GM19035 (cell line): ENCODE results near the gene PEAK3.

Experiments
- ATAC-seq: cut with Tn5 transposase; IDR thresholded peaks from one replicate; pipeline ENCODE4 v1.9.1; 2021; ENCODE audit not compliant: unreplicated experiment

PEAK3 gene

DNA sequence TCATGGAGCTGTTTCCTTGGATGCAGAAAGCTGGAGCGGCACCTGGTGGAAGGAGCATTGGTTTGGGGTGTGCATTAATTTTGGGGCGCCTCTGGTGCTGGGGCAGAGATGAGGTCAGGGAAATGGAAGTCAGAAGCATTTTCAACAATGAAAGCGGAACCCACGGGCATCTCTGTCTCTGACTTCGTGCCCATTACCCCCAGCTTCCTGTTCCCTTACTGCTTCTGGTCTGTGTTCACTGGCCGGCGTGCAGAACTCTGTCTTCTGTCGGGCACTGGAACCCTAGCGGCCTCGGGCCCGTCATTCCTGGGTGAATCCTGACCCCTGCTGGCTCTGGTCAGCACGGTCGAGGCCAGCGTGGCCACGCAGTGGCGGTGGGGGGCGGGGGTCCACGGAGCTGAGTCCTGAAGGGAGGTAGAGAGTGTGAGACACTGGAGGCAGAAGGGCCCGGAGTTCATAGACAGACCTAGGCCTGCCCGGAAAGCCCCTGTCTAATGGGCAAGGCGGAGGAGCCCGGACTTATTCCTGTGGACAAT, 33.9 kb upstream of the PEAK3 start:
- no peak for ATAC-seq

DNA sequence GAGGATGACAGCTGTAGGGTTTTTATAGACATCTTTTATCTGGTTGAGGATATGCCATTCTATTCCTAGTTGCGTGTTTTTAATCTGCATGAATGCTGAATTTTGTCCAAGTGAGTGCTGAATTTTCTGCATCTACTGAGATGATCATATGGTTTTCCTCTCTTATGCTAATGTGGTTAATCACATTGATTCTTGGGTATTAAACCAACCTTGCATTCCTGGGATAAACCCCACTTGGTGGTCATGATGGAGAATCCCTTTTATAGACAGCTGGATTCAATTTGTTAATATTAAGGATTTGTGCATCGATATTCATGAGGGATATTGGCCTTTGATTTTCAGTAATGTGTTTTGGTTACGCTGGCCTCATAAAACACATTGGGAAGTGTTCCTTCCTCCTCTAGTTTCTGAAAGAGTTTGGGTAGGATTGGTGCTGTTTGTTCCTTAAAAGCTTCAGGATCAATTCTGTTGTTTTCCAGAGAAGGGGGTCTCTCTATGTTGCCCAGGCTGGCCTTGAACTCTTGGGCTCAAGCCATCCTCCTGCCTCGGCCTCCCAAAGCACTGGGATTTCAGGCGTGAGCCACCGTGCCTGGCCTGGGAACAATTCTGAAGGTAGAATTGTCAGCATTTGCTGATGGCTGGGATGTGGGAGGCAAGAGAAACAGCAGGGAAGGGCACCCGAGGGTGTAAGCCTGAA, 33.3 kb upstream of the PEAK3 start:
- no peak for ATAC-seq

DNA sequence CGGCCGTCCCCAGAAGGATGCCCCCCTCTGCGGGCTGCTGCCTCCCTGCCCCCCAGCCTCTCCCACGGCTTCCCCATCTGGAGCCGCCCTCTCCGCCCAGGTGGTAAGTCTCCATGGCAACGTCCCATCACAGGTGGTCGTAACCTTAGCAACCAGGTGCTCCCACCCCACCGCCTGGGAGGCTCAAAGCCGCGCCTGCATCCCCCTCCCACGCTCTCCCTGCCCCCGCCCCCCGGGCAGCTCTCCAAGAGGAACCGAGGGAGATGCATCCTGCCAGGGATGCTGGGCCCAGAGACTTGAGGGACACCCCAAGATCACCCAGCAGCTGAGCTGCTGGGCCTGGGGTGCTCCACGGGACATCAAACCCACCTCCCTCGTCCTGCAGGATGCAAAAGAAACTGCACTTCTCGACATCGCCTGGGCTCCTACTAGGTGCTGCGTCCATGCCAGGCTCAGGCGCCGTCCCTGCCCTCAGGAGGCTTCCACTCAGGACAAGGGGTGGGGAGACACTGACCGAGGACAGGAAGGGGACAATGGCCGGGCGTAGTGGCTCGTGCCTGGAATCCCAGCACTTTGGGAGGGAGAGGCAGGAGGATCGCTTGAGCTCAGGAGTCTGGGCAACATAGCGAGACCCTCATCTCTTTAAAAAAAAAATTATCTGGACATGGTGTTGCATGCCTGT, 31.0 kb upstream of the PEAK3 start:
- ATAC-seq: no peak

DNA sequence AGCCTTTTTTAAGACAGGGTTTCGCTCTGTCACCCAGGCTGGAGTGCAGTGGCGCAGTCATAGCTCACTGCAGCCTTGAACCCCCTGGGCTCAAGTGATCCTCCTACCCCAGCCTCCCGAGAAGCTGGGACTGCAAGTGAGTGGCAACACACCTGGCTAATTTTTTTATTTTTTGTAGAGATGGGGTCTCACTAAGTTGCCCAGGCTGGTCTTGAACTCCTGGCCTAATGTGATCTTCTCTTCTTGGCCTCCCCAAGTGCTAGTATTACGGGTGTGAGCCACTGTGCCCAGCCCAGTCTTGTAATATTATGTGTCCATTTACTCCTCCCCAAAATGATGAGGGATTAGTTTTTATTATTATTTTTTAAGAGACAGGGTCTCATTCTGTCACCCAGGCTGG, 29.1 kb upstream of the PEAK3 start:
- ATAC-seq: no peak

DNA sequence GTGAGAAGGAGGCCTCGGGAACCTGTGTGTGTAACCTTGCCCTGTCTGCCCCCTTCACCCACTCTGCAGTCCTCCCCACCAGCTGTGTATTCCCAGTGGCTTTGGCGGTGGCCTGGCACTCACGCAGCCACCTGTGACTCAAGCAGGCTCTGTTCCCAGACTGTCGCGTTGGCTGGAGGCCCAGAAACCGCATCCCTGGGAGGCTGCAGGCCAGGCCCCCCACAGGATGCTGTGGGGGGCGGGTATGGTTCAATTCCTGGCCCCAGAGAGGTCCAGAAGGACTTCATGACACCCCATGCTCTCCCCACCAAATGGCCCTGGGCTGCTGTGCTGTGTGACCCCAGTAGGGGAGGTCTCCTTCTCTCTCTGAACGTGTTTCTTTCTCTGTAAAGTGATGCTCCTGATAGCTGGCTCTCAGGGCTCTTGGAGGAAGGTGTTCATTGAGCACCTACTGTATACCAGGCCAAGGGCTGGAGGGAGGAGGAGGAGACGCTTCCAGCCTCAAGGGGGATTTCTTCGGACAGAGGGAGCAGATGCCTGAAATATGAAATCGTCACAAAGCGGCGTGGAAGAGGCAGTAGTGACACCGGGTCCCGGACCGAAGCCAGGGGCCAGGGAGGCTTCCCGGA, 27.9 kb upstream of the PEAK3 start:
- no peak for ATAC-seq

DNA sequence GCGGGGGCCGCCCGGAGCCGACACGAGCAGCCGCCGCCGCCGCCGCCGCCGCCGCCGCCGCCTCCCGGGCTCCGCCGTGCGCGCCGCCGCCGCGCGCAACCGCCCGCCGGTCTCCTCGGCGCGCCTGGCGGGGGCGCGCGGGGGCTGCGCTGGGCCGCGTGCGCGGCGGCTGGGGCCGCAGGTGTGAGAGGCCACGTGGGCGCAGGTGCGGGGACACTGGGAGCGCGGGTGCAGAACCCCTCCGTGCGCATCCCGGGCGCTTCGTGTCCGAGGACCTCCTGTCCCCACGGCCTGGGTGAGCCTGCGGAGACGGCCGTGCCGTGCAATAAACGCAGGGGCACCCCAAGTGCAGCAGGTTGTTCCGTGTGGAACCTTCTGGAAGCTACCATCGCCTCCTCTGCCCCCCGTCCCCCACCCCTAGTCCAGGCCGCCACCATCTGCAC, 26.2 kb upstream of the PEAK3 start, which contains the start of gene LINGO3:
LINGO3 (minus strand) TSS at position 41 of the 443 bp plus-strand sequence. CDS start 16,378 bp downstream, outside the sequence.
- no peak for ATAC-seq

DNA sequence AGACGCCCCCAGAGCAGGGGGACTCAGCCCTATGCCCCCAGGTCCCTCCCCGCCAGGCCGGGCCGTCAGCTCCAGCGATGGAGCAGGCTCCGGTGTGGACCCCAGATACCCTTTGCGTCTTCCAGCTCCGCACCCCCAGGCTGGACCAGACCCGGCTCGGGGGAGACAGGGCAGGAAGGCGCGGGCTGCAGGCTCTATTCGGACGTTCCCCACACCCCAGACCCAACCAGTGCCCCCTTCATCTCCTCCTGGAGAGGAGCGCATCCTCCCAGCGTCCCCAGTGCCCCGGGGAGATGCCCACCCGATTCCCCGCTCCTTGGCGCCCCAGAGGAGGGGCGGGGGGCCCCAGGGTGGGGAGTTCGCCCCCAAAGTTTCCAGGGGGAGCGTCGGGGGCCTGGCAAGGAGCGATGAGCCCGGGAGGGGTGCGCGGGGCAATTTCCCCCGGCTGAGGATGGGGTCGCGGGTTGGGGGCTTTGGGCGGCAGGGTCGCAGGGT, 25.6 kb upstream of the PEAK3 start:
- ATAC-seq: no peak

DNA sequence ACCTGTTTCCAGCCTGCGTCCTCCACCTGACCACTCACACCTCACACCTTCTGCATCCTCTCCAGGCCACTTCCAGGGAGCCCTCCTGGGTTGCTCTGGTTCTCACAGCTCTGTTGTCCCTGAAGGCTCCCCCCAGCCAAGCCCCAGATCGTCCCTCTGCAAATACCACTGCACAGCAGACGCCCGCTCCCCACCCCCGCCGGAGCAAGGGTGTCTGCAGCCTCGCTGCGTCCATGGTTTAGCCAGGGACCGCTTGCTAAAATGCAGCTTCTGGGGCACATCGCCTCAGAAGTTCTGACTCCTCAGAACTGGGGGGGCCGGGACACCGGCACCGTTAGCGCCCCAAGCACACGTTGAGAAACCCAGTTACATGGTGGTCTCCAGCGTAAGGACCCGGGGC, 25.0 kb upstream of the PEAK3 start:
- ATAC-seq: no peak

DNA sequence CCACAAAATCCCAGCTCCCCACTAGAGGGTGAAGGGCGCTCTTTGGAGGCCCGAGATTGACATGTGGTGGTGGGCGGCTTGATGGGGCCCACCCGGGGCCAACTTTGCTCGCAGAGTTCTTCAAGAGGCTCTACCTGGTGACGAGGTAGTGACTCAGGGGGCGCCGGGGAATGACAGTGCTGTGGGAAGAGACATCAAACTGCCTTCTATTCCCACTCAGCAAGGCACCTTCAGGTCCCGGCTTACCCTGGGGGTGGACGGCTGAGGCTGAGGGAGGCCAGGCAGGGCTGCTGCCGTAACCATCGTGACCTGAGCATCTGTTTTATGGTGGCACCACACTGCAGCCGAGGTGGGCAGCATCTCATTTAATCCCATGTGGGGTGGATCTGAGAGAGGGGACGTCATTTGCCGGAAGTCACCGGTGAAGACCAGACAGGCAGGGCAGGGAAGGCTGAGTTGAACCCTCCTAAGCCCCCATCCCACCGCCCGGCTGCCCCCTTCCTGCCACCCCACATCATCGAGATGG, 24.4 kb upstream of the PEAK3 start:
- no peak for ATAC-seq

DNA sequence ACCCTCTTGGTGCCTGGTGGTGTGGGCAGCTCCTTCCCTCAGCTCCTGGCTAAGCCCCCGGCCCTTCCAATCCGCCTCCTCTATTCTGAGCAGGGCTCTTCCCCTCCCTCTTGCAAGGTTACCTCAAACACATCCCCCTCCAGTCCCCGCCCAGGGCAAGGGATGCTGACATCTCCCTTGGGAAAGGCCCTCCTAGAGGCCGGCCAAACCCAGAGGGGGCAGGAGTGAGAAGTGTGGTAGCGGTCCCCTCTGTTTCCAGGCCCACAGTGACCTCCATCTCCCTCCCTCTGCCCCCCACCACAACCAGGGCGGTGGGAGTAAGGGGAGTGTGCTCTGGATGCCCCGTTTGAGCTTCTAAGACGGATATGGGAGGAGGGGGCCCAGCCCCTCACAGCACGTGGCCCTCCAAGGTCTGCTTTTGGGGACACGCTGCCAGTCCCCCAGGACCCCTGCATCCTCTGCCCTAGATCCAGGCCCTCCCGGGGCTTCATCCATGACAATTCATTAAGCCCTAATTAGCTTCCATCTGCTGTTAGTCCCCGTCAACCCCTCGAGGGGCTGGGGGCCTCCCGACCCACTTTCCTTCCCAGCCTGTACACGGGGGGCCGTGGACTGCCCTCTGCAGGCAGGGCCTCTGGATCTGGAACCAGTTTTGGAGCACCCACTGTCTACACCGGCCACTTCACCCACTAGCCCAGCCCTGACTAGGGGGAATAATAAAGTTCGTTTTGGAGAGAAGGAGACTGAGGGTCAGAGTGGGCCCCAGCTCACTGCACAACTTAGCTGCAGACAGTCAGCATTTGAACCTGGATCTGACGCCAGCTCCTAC, 23.7 kb upstream of the PEAK3 start:
- ATAC-seq: no peak

DNA sequence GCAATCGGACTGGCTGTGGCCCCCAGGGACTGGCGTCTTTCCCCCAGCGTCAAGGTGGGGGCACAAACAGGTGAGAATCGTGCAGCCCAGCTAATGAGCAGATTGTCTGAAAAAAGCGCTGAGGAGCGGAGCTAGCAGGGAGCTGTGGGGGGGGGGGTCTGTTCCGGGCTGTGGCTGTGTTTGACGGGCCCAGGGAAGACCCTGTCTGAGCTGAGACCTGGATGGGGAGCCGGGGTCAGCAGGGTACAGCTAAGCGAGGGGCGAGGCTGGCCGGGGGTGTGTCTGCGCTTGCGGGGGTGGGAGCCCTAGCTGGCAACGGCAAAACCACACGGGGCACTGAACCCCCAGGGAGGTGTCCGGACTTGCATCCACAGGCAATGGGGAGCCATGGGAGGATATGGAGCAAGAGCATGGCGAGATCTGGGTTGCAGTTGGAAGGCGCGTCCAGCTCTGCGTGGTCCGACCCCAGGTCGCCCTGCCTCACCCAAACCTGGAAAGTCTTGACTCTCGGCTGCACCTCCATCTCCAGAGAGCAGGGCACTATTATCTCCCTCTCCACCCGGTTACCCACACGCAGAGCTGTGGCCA, 21.3 kb upstream of the PEAK3 start:
- ATAC-seq: no peak

DNA sequence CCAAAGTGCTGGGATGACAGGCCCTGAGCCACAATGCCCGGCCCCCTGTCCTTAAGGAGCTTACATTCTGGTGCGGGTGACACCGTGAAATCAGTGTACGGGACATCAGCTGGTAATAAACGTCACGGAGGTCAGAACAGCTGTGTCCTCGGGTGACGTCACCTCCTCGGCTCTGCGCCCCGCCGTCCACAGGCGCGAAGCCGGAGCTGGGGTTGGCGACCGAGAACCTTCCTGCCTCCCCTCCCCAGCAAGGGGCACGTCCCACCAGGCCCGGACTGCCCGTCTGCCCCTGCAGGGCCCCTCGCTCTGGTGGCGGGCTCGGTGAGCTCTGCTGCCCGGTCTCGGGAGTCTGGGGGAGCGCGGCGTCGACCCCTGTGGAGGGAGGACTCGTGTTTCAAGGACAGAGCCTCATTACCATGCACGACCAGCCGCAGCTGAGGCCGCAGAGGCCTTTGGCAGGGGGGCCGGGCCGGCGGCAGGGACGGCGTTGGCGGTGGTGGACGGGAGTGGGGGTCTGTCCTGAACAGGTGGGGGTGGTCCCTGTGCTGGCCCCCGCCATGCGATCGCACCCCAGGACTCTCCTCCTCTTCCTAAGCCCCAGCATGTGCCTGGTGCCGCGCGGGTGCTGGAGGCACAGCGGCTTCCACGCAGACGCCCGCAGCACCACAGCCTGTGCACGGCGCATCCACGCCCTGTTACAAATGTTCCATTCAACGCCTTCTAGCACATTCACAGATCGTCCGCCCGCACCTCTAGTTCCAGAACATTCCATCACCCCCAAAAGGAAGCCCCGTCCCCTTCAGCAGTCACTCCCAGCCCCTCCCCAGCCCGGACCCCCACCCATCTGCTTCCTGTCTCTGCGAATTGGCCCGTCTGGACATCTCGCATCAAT, 20.6 kb upstream of the PEAK3 start:
- no peak for ATAC-seq

DNA sequence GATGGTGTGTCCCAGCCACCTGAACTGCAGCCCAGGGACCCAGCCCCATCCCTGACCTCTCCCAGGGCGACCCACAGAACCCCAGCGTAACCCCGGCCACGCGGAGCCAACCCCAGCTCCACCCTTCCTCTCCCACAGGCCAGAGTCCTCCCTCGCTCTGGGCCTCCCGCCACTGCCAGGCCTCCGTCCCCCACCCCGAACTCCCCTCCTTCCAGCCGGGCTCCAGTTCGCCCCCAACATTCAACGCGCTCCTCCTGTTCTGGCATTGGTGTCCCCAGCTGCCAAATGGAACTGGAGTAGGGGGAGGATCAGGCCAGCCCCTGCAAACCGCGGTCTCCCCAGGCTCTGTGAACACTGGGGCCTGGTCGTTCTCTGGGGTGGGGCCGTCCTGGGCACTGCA, 18.6 kb upstream of the PEAK3 start:
- ATAC-seq: no peak

DNA sequence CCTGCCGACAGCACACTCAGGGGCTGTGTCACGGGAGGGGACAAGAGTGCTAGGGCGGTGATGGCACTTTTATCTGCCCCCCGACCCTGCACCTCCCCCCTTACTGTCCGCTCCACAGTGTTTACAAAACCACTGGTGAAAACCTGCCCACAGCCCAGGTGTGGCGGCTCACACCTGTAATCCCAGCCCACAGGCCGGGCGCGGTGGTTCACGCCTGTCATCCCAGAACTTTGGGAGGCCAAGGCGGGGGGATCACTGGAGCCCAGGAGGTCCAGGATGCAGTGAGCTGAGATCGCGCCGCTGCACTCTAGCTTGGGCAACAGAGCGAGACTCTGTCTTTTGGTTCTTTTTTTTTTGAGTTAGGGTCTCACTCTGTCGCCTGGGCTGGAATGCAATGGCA, 14.2 kb upstream of the PEAK3 start:
- ATAC-seq: no peak

DNA sequence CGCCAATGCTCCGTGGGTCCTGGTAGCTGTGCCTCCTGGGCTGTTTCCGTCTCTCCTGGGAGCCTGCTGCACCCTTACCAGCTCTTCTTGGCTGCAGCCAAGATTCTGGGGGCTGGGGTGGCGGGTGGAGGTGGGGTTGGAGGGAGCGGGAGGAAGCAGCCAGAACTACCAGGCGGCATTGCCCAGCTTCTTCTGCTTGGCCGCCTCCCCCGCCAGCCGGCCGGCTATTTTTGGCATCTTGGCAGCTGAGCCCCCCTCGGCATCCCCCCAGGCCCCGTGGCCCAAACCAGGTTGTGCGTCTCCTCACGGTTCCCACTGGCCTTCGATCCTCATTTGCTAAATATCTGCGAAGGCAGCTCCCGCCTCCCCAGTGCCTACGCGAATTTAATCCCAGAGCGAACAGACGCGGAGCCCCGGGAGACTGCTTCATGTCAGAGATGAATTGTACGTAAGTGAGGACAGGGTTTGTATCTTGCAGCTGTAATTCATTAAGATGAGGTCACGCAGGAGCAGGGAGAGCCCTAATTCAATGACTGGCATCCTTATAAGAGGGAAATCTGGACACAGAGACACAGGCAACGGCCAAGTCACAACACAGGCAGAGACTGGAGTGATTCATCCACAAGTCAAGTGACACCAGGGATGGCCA, 12.8 kb upstream of the PEAK3 start:
- no peak for ATAC-seq

DNA sequence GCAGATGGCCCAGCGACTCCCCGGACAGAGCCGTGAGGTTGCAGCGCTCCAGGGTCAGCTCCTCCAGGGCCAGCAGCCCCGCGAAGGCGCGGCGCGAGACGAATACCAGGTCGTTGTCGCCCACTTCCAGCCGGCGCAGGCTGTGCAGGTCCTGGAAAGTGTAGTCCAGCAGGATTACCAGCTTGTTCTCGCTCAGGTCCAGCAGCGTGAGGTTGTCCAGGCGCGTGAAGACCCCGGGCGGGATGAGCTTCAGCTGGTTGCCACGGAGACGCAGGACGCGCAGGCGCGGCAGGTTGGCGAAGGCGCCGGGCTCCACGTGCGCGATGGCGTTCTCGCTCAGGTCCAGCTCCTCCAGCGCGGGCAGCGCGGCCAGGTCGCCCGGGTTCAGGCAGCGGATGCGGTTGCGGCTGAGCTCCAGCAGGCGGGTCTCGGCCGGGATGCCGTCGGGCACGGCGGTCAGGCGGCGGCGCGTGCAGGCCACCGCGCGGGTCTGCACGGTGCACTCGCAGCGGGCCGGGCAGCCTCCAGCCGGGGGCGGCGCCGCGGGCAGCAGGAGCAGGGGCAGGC, 9.3 kb upstream of the PEAK3 start:
- ATAC-seq: no peak

DNA sequence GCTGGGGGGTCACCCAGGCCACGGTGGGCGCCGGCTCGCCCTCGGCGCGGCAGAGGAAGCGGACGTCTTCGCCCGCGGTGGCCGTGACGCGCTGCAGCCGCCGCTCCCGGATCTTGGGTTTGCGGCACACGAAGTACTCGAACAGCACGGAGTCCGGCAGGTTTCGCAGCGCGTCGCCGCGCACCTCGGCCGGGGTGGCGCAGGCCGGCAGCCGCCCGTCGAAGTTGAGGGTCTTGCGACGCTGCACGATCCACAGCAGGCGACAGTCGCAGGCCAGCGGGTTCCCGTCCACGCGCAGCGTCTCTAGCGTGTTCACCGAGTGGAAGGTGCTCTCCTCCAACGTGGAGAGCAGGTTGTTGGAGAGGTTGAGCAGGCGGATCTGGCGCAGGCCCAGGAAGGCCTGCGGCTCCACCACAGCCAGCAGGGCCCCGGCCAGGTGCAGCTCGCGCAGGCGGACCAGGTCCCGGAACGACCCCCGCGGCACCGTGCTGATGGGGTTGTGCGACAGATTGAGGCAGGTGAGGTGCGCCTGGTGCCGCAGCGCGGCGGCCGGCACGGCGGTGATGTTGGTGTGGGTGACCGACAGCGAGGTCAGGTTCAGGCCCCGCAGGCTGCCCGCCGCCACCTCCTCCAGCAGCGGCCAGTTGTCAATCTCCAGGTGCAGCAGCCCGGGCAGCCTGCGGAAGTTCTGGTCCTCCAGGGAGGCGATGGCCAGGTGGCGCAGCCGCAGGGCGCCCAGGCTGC, 8.6 kb upstream of the PEAK3 start:
- ATAC-seq: no peak
